CD4-positive, alpha-beta T cell treated with Interleukin-17A for 4 hours (primary cell): Measurements from ENCODE around the gene EEFSEC.

ENCODE experiments used
- DNase-seq: peaks from one replicate; pipeline ENCODE4 v3.0.0-alpha.2; 2020; ENCODE audit warnings: mixed read lengths

The EEFSEC gene

DNA sequence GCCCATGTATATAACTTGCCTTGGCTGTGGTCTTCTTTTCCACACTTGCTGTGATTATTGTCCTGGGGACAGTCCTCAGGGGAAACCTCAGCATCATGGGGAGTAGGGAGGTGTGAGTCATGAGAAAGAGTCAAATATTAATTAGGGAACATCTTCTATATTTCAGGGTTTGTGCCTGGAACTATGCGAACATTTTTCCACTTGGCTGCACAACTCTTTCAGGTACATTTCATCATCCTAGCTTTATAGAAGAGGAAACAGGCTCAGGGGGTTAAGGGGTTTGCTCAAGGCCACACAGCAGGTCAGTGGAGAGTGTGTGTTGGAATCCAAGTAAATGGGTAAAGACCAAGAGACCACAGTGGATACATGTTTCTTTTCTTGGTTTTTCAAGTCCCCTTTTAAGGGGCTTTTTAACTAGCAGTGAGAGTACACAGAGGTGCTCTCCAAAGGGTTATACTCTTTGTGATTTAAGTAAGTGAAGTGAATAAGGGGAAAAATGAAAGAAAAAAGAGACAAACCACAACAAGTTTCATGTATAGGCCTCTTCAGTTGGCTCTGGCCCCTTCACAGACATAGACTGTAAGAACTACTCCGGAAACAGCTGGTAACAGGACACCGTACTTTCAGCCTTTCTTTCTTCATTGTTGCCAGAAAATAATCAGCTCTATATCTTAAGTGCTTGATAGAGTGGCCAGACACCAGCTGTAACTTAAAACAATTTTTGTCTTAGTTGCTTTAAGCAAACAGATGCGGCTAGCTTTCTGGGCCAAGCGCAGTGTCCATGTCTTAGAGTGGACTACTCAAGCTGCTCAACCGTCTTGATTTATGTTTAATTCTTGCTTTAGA is 64.6 kb downstream of the EEFSEC start:
- no peak for DNase-seq

DNA sequence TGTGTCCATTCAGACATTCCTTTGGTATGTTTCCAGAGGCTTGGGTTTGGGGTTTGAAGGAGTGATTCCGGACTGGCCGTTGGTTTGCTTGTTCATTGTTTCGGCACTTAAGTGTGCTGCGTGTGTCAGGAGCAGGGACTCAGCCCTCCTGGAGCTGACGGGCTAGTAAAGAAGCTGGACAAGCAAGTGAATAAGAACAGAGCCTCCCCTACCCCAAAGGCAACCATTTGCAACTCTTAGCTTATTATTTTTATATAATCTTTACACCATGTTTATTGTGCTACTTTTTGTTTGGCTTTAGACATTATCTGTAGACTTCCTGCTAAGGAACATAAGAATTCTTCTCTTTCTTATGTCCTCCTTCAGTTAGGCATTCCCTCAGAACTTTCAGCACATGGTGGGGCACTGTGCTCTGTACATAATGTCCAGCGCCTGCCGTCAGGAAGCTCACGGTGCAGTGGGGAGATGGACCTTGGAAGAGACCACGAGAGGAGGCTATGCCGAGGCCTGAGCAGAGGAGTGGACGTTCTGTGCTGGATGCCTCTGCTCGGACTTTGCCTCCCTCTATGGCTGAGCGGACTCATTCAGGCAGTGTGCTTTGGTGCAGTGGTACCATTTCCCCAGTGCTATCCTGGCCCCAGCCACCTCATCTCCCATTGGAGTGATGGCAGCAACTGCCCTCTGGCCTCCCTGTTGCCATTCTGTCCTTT is 65.4 kb downstream of the EEFSEC start:
- no peak for DNase-seq

DNA sequence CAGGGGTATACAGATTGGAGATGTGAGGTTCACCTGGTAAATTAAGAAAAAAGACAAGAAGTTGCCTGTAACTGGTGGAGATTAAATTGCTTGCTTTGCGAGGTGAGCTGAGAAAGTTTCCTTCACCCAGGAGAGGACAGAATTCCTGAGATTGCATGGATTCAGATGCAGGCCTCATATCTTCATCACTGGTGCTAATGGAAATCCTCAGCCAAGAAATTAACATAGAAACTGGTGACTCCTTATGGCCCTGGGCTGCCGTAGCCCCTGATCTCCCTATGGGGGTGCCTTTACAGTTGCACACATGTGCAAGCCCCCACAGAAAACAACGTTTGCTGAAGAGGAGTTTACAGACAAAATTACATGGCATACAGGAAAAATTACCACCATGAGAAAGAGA is 68.0 kb downstream of the EEFSEC start:
- DNase-seq, result no peak

DNA sequence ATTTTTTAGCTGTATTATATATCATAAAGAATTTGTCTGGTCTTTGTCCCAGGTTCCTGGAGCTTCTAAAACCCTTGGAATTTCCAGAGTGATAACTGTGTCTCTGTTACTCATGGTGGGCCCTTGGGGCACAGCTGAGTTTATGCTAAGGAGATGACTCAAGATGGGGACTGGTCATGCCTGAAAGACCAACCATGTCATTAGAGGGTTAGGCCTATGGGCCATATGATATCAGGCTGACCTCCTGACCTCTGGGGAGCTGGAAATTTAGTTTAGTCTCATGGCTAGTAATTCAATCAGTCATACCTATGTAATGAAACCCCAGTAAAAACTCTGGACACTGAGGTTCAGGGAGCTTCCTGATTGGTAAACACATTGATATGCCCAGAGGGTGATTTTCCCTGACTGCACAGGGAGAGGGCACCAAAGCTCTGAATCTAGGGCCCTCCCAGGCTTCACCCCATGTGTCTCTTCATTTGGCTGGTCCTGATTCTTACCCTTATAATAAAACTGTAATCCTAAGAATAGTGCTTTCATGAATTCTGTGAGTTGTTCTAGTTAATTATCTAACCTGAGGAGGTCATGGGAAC is 69.6 kb downstream of the EEFSEC start:
- no peak for DNase-seq

DNA sequence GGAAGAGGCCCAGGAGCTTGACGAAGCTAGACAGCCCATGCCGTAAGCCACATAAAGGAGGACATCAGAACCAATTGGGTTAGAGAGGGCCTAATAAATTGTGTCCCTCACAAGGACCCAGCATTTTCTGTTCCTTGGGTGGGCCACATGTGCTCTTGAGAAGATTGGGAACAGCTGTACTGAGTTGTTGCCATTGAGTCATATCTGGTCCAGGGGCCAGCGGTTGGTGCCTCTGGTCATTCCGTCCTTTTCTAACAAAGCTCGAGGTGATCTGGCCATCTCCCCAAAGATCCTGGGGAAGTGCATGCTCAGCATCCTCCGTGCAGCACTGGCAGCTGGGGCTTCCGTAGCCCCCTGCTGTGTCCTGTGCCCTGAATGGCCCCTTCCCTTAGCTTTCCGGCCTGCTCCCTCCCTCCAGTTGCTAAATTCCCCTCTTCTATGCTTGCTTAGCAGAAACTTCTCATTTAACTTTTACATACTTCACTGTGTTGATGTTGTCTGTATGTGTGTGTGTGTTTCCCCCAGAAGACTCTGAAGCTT is 73.0 kb downstream of the EEFSEC start:
- no peak for DNase-seq

DNA sequence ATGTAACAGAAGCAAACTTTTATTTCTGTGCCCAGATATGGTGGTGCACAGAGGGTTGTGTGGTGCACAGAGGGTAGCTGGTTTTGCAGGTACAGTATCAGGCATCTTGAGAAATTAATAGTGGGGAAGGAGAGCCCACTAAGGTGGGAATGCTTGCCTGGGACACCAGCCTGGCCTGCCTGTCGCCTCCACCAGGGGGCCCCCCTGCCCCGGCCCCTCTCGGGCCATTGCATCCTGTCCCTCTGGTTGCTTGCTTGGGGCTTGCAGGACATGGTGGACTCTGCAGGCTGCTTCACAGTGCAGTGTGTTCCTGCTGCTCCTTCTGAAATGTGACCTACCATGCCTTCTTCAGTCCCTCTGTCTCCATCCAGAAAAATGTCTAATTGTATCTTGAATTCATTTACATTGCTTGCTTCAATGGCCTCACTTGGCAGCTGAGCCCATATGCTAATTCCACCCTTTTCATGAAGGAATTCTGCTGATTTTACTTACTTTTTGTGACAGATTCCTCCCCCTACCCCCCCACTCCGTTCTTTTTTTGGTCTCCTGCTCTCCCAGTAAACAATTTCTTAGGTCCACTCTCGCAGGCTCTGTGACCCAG is 73.6 kb downstream of the EEFSEC start:
- DNase-seq, result peak; percentile 57

DNA sequence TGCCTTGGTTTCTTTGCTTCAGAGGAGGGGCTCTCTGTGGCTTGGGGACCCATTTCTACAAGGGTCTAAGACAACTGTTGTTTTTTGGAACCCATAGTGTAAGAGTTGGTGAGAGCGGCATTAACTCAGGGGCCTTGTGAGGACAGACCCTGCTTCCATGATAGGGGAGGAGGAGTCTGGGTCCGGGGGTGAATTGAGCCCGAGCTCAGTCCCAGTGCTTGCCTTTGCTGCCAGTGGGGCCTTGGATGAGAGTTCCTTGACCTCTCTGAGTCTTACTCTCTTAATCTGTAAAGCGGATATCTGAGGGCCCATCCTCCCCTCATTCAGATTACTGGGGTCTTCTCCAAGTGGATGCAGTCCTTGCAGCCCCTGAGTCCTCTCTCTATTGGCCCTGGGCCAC is 74.2 kb downstream of the EEFSEC start:
- DNase-seq, result no peak

DNA sequence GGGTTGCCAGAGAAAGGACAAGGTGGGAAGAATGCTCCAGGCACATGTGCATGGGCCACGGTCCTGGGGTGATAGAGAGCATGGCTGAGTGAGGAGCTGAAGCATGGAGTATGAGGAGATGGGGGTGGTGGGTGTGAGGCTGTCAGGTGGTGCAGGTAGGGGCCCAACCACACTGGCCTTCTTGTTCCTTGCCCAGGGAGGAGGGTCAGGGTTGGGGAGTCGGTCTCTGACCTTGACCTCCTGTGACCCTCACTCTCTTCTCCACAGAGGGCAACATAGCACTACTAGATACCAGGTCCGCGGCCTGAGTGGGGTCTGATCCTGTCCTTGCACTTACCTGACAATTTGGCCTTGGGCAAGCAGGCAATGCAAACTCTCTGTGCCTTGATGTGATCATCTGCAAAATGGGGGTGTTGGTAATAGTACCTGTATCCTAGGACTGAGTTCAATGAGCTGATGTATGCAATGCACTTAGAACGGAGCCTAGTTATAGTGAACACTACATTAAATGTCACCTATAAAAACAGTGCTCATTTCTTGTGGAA is 75.2 kb downstream of the EEFSEC start:
- DNase-seq, result no peak

DNA sequence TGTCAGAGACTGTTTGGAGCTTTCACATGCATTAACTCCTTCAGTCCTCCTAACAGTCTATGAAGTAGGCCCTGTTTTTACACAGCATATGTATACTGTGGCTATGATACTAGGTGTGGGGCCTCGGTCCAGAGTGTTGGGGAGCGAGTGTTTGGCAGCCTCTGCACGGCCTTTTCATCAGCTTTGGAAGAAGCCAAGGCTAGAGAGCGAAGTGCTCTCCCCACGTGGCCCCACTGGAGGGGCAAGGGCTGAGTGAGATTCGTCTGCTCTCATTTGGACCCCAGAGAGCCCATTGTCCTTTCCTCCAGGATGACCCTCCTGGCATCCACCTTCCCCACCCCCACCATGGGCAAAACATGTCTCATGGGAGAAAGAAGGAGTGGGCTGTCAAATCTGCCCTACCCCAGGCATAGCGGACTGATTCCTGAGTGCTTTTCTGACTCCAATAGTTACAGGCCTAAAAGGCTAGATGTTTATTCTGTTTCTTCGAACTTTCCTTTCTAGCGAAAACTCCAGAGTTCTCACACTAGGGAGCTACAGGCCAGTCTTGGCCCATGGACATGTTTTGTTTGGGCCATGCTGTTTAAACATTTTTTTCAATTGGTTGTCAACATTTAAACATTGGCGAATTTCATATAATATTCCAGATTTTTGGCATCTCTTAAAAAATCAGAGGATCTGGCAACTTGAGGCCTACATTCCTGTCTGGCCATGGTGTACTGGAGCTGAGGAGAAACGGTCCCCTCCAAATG is 76.0 kb downstream of the EEFSEC start:
- no peak for DNase-seq

DNA sequence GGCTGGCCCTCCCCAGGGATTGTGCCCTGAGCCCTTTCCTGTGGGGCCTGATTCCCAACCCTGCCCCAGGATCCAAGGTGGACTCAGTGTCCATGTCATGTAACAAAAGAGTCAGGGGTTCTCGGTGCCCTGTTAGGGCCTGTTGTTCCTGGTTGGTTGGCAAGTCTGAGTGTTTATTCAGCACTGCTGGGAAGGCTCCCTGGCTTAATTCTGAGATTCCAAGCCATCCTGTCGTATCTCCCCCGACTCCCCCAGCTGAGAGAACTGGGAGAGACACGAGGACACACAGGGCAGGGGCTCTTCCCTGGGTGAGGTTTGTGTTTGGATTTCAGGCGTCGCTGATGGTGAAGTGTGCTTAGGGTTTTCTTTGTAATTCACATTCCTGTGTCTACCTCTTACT is 78.3 kb downstream of the EEFSEC start:
- no peak for DNase-seq

DNA sequence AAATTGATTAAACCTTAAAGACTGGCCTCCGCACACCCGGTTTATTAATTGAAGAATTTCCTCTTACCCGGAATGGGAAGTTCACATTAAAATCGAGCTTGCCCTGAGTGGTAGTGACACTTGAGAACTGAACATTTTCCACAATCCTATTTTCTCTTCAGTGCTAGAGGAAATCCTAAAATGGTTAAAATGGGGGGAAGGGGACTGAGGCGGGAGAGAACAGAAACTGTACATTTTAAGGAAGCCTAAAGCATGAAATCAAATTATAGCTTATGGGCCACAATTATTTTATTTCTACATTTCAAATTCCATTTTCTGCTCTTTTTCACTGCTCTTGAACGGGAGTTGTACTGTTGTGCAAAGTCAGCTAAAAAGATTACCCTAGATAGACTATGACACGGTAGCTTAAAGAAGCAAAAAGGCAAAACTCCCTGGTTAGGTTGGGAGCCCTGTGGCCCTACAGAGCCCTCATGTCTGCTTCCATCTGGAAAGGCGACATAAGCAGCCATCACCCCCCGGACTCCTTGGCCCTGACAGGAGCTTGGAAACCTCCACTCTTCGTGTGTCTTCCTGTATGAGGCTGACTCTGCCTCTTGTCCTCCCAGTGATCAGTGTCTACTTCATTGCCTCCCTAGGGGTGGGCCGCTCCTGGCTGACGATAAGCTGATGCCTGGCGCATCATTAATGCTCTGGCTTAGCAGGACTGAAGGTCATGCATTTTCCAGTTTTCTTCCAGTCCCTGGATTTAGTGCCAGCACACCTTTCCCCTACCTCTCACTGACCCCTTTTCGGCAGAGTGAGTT is 79.3 kb downstream of the EEFSEC start:
- DNase-seq, result no peak

DNA sequence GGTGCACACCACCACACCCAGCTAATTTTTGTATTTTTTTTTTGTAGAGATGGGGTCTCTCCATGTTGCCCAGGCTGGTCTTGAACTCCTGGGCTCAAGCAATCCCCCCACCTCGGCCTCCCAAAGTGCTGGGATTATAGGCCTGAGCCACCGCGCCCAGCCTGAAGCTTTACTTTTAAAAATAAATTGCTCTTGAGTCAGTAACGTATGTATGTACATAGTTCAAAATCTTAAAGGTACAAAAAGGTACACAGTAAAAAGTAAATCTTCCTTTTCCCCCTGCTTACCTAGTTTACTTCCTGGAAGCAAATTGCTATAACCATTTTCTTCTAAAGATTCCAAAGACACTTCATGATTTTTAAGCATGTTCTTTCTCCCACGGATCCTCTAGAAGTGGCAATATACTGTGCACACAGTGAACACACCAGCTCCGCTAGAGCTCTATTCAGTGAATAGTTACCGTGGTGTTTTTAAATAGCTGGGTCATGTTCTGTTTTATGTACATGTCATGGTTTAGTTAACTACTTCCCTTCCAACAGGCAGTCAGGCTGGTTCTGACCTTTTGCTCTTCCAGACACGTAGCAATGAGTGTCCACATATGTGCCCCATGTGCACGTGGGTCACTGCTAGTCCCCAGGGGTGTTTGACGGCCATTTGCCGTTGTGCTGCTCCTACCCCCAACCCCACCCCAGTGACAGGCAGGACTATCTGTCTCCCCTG is 82.1 kb downstream of the EEFSEC start:
- DNase-seq, result no peak

DNA sequence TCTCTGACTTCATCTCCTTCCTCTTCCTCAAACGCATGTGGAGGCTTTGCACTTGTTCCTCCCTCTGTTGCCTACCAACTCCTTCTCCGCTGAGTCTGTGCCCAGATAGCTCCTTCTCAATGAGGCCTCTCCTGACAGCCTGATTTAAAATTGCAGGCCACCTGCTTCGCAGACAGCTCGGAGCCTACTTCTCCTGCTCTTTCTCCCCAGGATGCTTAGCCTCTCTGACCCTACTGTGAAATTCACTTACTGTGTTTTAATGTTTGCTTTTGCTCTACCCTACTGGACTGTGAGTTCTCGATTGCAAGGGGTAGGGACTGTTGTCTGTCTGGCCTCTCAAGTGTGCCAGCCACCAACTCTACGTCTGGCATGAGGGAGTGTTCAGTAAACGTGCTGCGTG is 83.4 kb downstream of the EEFSEC start:
- no peak for DNase-seq

DNA sequence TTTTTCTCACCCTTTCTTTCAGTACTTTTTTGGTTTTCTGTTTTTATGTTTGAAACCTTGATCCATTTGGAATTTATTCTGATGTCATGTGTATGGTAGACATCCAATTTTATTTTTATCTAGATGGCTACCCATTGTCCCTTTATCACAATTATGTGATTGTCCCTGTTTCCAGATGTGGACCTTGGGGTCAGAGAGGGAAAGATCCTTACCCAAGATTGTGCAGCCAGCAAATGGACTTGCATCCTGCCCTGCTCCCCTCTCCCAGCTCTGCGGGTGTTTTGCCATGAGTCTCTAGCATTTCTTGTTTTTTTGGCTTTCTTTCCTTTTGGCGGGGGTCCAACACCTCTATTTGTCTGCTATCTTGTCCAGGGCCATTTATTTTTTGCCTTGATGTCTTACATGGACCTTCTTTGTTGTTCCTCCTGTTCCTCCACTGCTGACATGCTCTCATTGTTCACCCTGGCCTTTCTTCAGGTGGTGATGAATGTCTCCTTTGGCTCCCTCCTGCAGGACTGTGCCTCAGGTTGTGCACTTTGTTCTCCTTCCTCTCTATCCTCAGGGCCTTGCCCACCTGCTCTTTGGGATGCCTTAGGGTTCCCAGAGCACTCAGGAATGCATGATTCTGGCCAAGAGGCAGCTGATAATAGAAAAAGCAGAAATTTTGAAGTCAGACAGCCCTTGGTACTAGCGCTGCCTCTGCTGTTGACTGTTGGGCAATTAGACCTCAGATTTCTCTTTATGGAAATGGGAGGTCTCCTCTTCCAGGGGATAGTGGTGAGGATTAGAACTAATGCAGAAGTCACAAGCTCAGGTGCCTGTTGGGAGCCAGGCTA is 84.3 kb downstream of the EEFSEC start:
- no peak for DNase-seq

DNA sequence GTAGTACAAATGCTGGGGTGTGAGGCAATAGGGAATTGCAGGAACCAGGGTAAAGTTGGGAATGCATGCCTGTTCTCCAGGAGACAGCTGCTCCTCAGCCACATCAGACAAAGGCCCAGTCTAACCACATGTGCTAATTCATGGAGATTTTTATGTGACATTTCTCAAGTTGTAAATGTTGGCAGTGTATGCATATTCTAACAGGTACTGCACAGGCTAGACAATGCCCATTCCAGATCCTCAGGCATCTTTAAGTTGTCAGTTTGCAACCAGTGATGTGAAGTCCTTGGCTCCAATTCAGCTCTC is 84.9 kb downstream of the EEFSEC start:
- no peak for DNase-seq

DNA sequence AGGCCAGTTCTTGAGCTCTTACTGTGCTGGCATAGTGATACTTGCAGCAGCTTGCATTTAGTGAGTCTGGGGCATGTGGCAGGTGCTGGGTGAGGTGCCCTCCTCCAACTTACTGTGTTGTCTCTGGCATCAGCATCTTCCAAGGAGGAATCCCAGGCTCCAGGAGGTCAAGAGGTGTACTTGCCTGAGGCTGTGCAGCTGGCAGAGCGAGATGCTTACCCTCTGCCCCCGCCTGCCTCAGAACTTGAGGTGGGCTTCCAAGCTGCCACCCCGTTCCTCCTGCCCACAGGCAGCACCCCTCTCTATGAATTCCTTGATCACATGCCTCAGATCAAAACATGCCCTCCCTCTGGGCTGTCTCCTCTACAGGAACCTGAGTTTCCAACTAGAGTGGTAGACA is 86.0 kb downstream of the EEFSEC start:
- DNase-seq, result no peak

DNA sequence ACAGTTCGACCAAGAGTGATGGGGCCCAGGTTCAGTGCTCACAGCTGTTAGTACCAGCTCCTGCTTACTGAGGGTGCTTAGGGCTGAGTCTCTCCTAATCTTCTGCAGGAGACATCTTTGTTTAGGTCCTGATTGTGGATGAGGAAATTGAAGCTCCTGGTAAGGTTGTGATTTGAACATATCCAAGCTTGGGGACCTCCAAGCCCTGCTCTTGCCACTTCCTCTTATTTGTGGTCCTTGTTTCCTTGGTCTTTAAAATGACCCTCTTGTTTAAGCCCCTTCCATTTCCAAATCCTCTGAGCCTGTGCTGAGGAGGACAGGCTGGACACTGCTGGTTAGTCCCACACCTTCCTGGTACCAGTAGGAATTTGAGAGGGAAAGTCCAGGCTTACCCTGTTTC is 87.0 kb downstream of the EEFSEC start:
- no peak for DNase-seq

DNA sequence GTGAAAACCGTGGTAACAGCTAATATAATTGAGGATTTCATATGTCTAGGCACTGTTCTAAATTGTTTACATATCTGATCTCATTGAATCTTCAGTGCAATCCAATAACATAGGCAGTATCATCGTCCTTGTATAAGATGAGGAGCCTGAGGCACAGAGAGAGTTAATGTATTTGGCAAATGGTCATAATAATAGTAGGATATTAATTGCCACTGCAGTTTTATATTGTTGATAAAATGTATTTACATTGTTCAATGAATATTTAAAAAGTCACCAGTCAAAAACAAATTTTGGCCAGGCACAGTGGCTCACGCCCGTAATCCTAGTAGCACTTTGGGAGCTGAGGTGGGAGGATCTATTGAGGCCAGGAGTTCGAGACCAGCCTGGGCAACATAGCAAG is 88.5 kb downstream of the EEFSEC start:
- DNase-seq, result no peak

DNA sequence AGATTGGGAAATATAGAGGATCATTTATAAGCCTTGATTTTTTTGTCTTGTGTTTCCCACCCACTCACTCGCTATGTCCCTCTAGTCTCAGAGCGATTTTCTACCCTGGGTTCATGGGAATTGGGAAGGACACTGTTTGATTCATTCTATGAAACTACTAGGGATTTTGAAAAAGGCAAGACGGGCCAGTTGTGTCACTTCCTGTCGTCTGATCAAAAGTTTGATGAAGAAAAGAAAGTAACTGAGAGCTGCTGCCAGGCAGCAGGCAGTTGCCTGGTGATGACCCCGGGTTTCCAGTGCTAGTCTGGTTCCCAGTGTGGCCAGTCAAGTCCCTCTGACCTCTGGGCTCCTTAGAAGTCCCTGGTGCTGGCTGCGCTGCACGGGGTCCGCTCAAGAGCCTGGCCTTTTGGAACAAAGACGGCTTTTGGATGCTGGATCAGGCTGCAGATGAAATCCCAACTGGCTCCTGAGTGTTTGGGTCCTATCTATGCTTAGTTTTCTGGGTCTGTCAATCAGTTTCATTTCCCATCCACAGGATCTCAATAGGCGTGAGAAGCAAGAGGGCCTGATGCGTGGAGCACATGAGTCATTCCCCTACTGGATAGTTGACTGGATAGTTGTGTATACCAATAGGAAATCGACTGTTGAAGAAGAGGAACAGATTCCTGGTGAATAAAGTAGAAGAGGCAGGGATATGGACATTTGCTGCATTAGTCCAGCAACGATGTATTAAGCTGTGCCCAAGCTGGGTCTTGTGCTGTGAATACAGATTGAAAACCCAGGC is 89.7 kb downstream of the EEFSEC start:
- DNase-seq, result peak; percentile 22
